ENCODE measurements around the gene OARD1.
A peak's percentile ranks its signal among the peaks of the same experiment; 100 is the strongest.

The OARD1 gene

GRCh38 chr6:41074692-41075436, 2.7 kb upstream of the OARD1 start:
- DNase-seq = no peak

GRCh38 chr6:41073968-41074691, 2.0 kb upstream of the OARD1 start:
- DNase-seq = no peak

GRCh38 chr6:41073203-41073967, 1.2 kb upstream of the OARD1 start:
- DNase-seq = peak; percentile 59 to 63

- peak; percentile 100 for DNase-seq
Observed at GRCh38 chr6:41072836-41073202, 663 bp upstream of the OARD1 start, which contains the start of gene NFYA. Gene NFYA (plus strand): TSS chr6:41072974. CDS start chr6:41079090, 6,116 bp downstream.

- no peak for DNase-seq
Observed at GRCh38 chr6:41071501-41071922, 644 bp downstream of the OARD1 start.

GRCh38 chr6:41066867-41067304, 5.3 kb downstream of the OARD1 start:
- peak; percentile 11 to 76 for DNase-seq

GRCh38 chr6:41065550-41066026, 6.6 kb downstream of the OARD1 start:
- no peak for DNase-seq

GRCh38 chr6:41064841-41065240, 7.3 kb downstream of the OARD1 start:
- no peak for DNase-seq

- DNase-seq = no peak
Observed at GRCh38 chr6:41063884-41064285, 8.3 kb downstream of the OARD1 start.

- no peak for DNase-seq
Observed at GRCh38 chr6:41062056-41062455, 10.1 kb downstream of the OARD1 start.

GRCh38 chr6:41061196-41061726, 10.9 kb downstream of the OARD1 start:
- no peak for DNase-seq

GRCh38 chr6:41059556-41059955, 12.6 kb downstream of the OARD1 start:
- DNase-seq = no peak

- no peak for DNase-seq
Observed at GRCh38 chr6:41058783-41059181, 13.4 kb downstream of the OARD1 start.

- no peak for DNase-seq
Observed at GRCh38 chr6:41056768-41057490, 15.2 kb downstream of the OARD1 start.

GRCh38 chr6:41055149-41055548, 17.0 kb downstream of the OARD1 start:
- no peak for DNase-seq

GRCh38 chr6:41054511-41054910, 17.6 kb downstream of the OARD1 start:
- no peak for DNase-seq

- DNase-seq = no peak
Observed at GRCh38 chr6:41053041-41053440, 19.1 kb downstream of the OARD1 start, which contains the start of gene APOBEC2. Gene APOBEC2 (plus strand): TSS chr6:41053202. CDS start chr6:41053348, 146 bp downstream.

- peak in 1 of 2 donors; percentile 47 for DNase-seq
Observed at GRCh38 chr6:41051873-41052272, 20.3 kb downstream of the OARD1 start.

- no peak for DNase-seq
Observed at GRCh38 chr6:41050536-41050935, 21.6 kb downstream of the OARD1 start.

- no peak for DNase-seq
Observed at GRCh38 chr6:41049955-41050354, 22.2 kb downstream of the OARD1 start.

GRCh38 chr6:41049521-41049920, 22.6 kb downstream of the OARD1 start:
- no peak for DNase-seq

Measured in bone marrow (tissue), 2 donors.